MCF 10A (cell line): ENCODE measurements around the gene MXRA5. TPM values are rescaled to one million over a fixed set of nuclear protein-coding genes. Genes with fewer than 3 reads are reported as not detected.
"Not testable (repeated sequence)": the region's sequence is repeated elsewhere in the genome, so short reads cannot be mapped to it uniquely, and the experiment has no call there.

Source experiments
- BruUV-seq: library from RNA; stranded (reverse); fragments of 400-500 nt; replicated peaks from 2 replicates; lab custom pipeline; 2021; lab: Mats Ljungman, UMichigan
- CTCF ChIA-PET: fragments of 300-600 bp; sonication (Branson Sonifier 250); formaldehyde crosslinking; extraction: SDS; loops from one replicate; lab custom pipeline; 2021; ENCODE audit warnings: antibody characterized with exemption, inconsistent platforms; lab: Yijun Ruan, JAX
- POLR2A ChIA-PET: fragments of 300-600, 350-650 bp; sonication (Branson Sonifier 250); formaldehyde crosslinking; extraction: SDS; loops from one replicate; lab custom pipeline; 2020; ENCODE audit warnings: antibody characterized with exemption, inconsistent platforms; lab: Yijun Ruan, JAX
- DNase-seq: peaks from one replicate; pipeline ENCODE4 v3.0.0-alpha.2; 2018; ENCODE audit not compliant: unreplicated experiment
- H3K27ac Mint-ChIP-seq: one replicate; pipeline ENCODE4 v1.8.0; 2022; ENCODE audit warnings: mild to moderate bottlenecking, low read depth, mixed read lengths; ENCODE audit not compliant: unreplicated experiment
- H3K27me3 Mint-ChIP-seq: one replicate; pipeline ENCODE4 v1.8.0; 2022; ENCODE audit warnings: mixed read lengths; ENCODE audit not compliant: insufficient read depth, unreplicated experiment
- H3K36me3 Mint-ChIP-seq: one replicate; pipeline ENCODE4 v1.8.0; 2022; ENCODE audit warnings: mild to moderate bottlenecking, moderate library complexity, mixed read lengths; ENCODE audit not compliant: insufficient read depth, unreplicated experiment
- H3K4me1 Mint-ChIP-seq: one replicate; pipeline ENCODE4 v1.8.0; 2022; ENCODE audit warnings: mixed read lengths; ENCODE audit not compliant: insufficient read depth, unreplicated experiment
- H3K4me3 Mint-ChIP-seq: one replicate; pipeline ENCODE4 v1.8.0; 2022; ENCODE audit warnings: mild to moderate bottlenecking, moderate library complexity, mixed read lengths; ENCODE audit not compliant: unreplicated experiment
- H3K9me3 Mint-ChIP-seq: one replicate; pipeline ENCODE4 v1.8.0; 2022; ENCODE audit warnings: mixed read lengths; ENCODE audit not compliant: unreplicated experiment
- intact Hi-C: fragments of 100-400 bp; cut with micrococcal nuclease; formaldehyde crosslinking; loops from 2 replicates; pipeline ENCODE4 v1.14.1; 2022
- total RNA-seq: library from RNA; stranded (reverse); gene quantifications from 2 replicates; pipeline ENCODE4 v1.2.3, GENCODE V29; 2022
- TF ChIP-seq, protein P1 (sequence below): fragments of 200-600 bp; IDR thresholded peaks from one replicate; pipeline ENCODE4 v1.8.0; 2022; ENCODE audit warnings: antibody characterized with exemption, mild to moderate bottlenecking; ENCODE audit not compliant: unreplicated experiment

Gene MXRA5
- total RNA-seq, 1 experiment from 2014 or later: not detected

GRCh38 chrX:3293251-3293650 lies 53.2 kb downstream of the MXRA5 start:
- Mint-ChIP-seq H3K27ac (no peak overlapping the region), H3K4me1 (peaks cover 21% of the 10 kb centered on the region), H3K4me3 (no peak overlapping the region), H3K36me3 (no peaks in the 10 kb centered on the region), H3K9me3 (no peaks in the 10 kb centered on the region), H3K27me3 (no peaks in the 10 kb centered on the region)
- ChIA-PET POLR2A (interaction anchor here (0.6 kb wide), 1 partner anchor 16 kb away, joined by 4 read pairs; no protein-coding TSS in a partner anchor), CTCF (interaction anchor here (0.6 to 0.7 kb wide), 2 partner anchors 276 to 359 kb away, joined by 4 read pairs; no protein-coding TSS in a partner anchor)
- TF ChIP-seq, protein P1, sequence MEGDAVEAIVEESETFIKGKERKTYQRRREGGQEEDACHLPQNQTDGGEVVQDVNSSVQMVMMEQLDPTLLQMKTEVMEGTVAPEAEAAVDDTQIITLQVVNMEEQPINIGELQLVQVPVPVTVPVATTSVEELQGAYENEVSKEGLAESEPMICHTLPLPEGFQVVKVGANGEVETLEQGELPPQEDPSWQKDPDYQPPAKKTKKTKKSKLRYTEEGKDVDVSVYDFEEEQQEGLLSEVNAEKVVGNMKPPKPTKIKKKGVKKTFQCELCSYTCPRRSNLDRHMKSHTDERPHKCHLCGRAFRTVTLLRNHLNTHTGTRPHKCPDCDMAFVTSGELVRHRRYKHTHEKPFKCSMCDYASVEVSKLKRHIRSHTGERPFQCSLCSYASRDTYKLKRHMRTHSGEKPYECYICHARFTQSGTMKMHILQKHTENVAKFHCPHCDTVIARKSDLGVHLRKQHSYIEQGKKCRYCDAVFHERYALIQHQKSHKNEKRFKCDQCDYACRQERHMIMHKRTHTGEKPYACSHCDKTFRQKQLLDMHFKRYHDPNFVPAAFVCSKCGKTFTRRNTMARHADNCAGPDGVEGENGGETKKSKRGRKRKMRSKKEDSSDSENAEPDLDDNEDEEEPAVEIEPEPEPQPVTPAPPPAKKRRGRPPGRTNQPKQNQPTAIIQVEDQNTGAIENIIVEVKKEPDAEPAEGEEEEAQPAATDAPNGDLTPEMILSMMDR: no peak
- no TSS peak for BruUV-seq
- peak; percentile 33 for DNase-seq
- intact Hi-C loops: no loop called here

DNA sequence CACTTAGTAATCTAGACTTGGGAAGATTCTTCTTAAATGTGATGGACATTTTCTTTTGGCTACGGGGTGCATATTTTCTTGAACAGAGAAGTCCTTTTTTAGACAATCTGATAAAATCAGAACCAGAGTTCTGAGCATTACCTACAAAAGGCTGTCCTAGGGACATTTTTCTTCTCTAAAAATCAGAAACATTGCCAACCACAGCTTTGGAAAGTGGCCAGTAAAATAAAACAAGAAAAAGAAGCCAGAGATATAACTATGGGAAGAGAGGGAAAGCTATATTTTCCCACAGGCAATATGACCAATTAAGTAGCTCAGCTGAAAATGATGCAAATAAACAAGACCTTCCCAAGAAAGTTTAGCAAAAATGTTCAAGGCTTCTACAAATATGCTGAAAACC lies 55.9 kb downstream of the MXRA5 start:
- TF ChIP-seq, protein P1: no peak
- Mint-ChIP-seq H3K4me3 (no peak overlapping the region), H3K9me3 (no peaks in the 10 kb centered on the region), H3K36me3 (no peaks in the 10 kb centered on the region), H3K4me1 (peaks cover 40% of the 10 kb centered on the region), H3K27ac (no peak overlapping the region), H3K27me3 (no peaks in the 10 kb centered on the region)
- BruUV-seq: no TSS peak
- no peak for DNase-seq
- intact Hi-C loops: no loop called here
- ChIA-PET CTCF (no interaction called here), POLR2A (no interaction called here)

GRCh38 chrX:3286196-3286945 lies 60.1 kb downstream of the MXRA5 start:
- intact Hi-C loops: no loop called here
- Mint-ChIP-seq H3K27ac (peak overlapping the region; percentile 6), H3K27me3 (no peaks in the 10 kb centered on the region), H3K4me1 (peaks cover 34% of the 10 kb centered on the region), H3K36me3 (no peaks in the 10 kb centered on the region), H3K4me3 (peak overlapping the region; percentile 61), H3K9me3 (no peaks in the 10 kb centered on the region)
- peak; percentile 85 for DNase-seq
- no TSS peak for BruUV-seq
- POLR2A ChIA-PET: interaction anchor here (0.6 to 1.8 kb wide), 12 partner anchors 14 to 262 kb away, joined by 3 to 16 read pairs (median 3); no protein-coding TSS in a partner anchor
- CTCF ChIA-PET: interaction anchor here (0.5 to 2.1 kb wide), 2 partner anchors 17 to 251 kb away, joined by 4 to 10 read pairs; no protein-coding TSS in a partner anchor
- TF ChIP-seq, protein P1: no peak

- H3K36me3 Mint-ChIP-seq: no peaks in the 10 kb centered on the region
- no TSS peak for BruUV-seq
- H3K4me3 Mint-ChIP-seq: no peak overlapping the region
- H3K9me3 Mint-ChIP-seq: peaks cover 6% of the 10 kb centered on the region
- intact Hi-C loops: no loop called here
- H3K4me1 Mint-ChIP-seq: peaks cover 20% of the 10 kb centered on the region
- H3K27ac Mint-ChIP-seq: no peak overlapping the region
- TF ChIP-seq, protein P1: no peak
- H3K27me3 Mint-ChIP-seq: no peaks in the 10 kb centered on the region
- no peak for DNase-seq
- ChIA-PET CTCF (interaction anchor here (0.6 to 0.7 kb wide), 3 partner anchors 10 to 340 kb away, joined by 3 to 5 read pairs (median 3); no protein-coding TSS in a partner anchor), POLR2A (interaction anchor here (1.0 to 1.9 kb wide), 3 partner anchors 10 to 18 kb away, joined by 3 to 6 read pairs (median 4); no protein-coding TSS in a partner anchor)
These were observed 65.7 kb downstream of the MXRA5 start for GRCh38 chrX:3280706-3281105.

GRCh38 chrX:3273668-3274067 lies 72.8 kb downstream of the MXRA5 start:
- BruUV-seq, H3K4me3 Mint-ChIP-seq, H3K27ac Mint-ChIP-seq, H3K27me3 Mint-ChIP-seq, DNase-seq, H3K9me3 Mint-ChIP-seq, intact Hi-C loops, H3K36me3 Mint-ChIP-seq: not testable (repeated sequence)
- H3K4me1 Mint-ChIP-seq: peaks cover 40% of the 10 kb centered on the region
- ChIA-PET CTCF (interaction anchor here (0.9 kb wide), 1 partner anchor 13 kb away, joined by 4 read pairs; no protein-coding TSS in a partner anchor), POLR2A (interaction anchor here (0.6 kb wide), 1 partner anchor 142 kb away, joined by 3 read pairs; no protein-coding TSS in a partner anchor)
